Measurements from ENCODE around the gene RGS13. TPM values are rescaled to one million over a fixed set of nuclear protein-coding genes. Genes with fewer than 3 reads are reported as not detected.

Gene RGS13
- total and polyA plus RNA-seq, 5 donors = 0.14 to 0.26 (median 0.14) TPM; not detected in 2

DNA sequence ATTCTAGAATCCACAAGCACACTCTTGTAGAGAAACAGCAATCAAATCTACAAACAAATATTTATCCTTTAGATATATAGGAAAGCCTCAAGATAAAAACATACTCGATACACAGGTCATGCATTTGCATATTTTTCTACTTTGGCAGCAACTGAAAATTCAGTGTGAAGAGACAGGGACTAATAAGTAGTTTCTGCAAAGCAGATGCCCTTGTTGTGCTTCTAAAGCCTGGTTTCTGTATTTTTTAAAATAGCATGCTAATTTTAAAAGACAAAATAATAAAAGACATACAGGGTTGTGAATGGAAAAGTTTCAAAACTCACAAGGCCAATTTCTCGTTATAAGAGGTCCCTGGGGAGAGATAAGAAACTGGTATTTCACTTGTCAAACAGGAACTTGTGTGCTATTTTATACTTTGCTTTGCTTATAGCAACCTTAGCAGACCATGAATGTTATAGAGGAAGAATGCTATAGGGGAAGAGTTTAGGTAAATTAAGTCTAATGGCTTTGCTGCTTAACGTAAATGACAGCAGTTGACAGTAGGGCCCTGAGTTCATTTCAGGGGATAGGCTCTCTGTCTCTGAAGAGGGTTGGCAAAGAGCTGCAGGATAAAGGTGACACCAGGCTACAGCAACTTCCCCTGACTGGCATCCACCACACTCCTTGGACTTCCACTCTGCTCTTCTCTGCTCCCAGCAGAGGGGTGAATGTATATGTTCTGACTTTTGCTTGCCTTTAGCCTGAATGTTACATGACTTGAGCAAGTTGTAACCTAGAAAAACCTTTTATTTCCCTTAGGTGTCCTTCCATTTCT is 9.4 kb upstream of the RGS13 start:
- H3K4me3 ChIP-seq (ENCODE audit: low read length) = no peak overlapping the region
- DNase-seq (no peak), ATAC-seq (peak in 1 of 2 donors; percentile 60)
- no peaks in the 10 kb centered on the region for H3K9me3 ChIP-seq (ENCODE audit: control insufficient read depth, low read length)
- H3K27me3 ChIP-seq (ENCODE audit: control insufficient read depth, insufficient read depth) = no peaks in the 10 kb centered on the region
- 37% methylated on average over 3 of the region's 3 CpGs for whole genome bisulfite sequencing
- no peak overlapping the region for H3K27ac ChIP-seq (ENCODE audit: low read length)
- H3K4me1 ChIP-seq (ENCODE audit: control insufficient read depth, insufficient read depth, low read length) = no peaks in the 10 kb centered on the region
- intact Hi-C loops (cut with DNase I) = loop anchor here in 1 of 4 donors (5.0 kb wide), 1 partner anchor 386 kb away; no protein-coding TSS in a partner anchor

DNA sequence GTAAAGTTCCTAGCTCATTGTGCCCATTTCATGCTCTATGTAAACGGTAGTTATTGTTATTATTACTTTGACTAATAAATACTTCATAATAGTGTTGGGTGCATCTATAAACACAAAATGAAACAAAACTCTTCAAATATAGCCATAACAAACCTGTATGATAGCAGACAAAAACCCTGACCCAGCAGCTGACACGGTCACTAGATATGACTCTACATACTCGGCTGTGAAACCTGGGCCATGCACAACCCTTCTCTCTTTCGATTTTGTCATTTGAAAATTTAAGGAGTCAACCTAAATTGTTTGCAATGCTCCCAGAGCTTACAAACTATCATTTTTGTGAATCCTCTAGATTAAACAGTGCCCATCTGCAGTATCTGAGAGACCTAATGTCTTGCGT is 8.0 kb upstream of the RGS13 start:
- no peak overlapping the region for H3K4me3 ChIP-seq (ENCODE audit: low read length)
- no peaks in the 10 kb centered on the region for H3K4me1 ChIP-seq (ENCODE audit: control insufficient read depth, insufficient read depth, low read length)
- H3K27me3 ChIP-seq (ENCODE audit: control insufficient read depth, insufficient read depth) = no peaks in the 10 kb centered on the region
- H3K27ac ChIP-seq (ENCODE audit: low read length) = no peak overlapping the region
- no peaks in the 10 kb centered on the region for H3K9me3 ChIP-seq (ENCODE audit: control insufficient read depth, low read length)
- DNase-seq (no peak), ATAC-seq (no peak)
- WGBS = 77% methylated on average over 5 of the region's 5 CpGs
- intact Hi-C loops (cut with DNase I) = loop anchor here in 1 of 4 donors (5.0 kb wide), 1 partner anchor 384 kb away; no protein-coding TSS in a partner anchor

DNA sequence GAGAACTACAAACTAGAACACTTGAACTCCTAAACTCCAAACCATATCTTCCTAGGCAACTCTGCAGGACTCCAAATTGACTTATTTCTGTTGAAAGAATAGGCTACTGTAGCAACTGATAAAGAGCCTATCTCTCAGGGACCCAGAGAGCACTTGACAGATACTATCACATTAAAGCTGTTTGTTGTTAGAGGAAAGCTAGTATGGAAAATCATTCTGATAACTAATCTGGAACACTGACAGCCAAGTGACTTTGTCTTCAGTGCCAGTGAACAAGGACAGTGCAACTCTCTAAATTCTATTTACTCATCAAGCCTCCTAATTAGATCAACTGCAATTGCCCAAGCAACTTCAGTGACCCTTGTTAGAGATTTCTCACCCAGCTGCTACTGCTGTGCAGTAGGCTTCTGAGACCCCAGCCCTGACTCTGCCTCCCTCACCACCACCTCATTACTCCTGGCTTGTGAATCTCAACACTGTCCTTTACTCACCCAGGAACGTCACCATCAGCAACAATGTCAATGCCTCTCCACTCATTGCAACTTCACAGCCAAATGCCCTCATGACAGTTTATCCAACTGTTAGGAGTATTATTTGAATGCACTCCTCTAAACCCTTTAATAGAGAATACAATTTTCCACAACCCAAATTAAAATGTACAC is 7.4 kb upstream of the RGS13 start:
- Histone ChIP-seq H3K27ac (ENCODE audit: low read length) (peak overlapping the region; percentile 70), H3K9me3 (ENCODE audit: control insufficient read depth, low read length) (no peaks in the 10 kb centered on the region), H3K4me3 (ENCODE audit: low read length) (no peak overlapping the region), H3K27me3 (ENCODE audit: control insufficient read depth, insufficient read depth) (no peaks in the 10 kb centered on the region), H3K4me1 (ENCODE audit: control insufficient read depth, insufficient read depth, low read length) (no peaks in the 10 kb centered on the region)
- intact Hi-C loops (cut with DNase I) = loop anchor here in 1 of 4 donors (5.0 kb wide), 1 partner anchor 384 kb away; no protein-coding TSS in a partner anchor
- no peak for DNase-seq
- 50% methylated on average over 1 of the region's 1 CpG for WGBS
- ATAC-seq = peak; percentile 67 to 71

DNA sequence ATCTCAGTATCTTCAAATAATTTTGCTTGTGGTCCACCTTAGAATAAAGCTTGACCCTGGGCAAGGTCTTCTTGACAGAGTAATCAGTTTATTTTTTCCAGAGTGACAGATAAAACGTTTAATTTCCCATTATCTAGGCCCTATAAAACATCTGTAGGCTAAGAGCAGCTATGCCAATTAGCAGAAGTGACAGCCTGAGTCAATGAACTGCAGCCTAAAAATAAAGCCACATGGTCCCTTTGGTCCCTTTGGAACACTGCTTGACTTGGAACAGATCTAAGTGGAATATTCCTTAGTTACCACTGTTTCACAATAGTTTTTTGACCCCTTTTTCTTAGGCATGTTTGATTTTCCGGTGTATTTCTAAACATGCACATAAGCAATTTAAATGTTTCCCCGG is 6.3 kb upstream of the RGS13 start:
- intact Hi-C loops (cut with DNase I) = loop anchor here in 2 of 4 donors (5.0 to 10.0 kb wide), 2 partner anchors 165 to 383 kb away; no protein-coding TSS in a partner anchor
- ATAC-seq = peak; percentile 55 to 67
- H3K4me1 ChIP-seq (ENCODE audit: control insufficient read depth, insufficient read depth, low read length) = no peaks in the 10 kb centered on the region
- peak overlapping the region; percentile 39 for H3K27ac ChIP-seq (ENCODE audit: low read length)
- WGBS = 63% methylated on average over 3 of the region's 3 CpGs
- H3K27me3 ChIP-seq (ENCODE audit: control insufficient read depth, insufficient read depth) = no peaks in the 10 kb centered on the region
- H3K4me3 ChIP-seq (ENCODE audit: low read length) = no peak overlapping the region
- no peak for DNase-seq
- H3K9me3 ChIP-seq (ENCODE audit: control insufficient read depth, low read length) = no peaks in the 10 kb centered on the region

DNA sequence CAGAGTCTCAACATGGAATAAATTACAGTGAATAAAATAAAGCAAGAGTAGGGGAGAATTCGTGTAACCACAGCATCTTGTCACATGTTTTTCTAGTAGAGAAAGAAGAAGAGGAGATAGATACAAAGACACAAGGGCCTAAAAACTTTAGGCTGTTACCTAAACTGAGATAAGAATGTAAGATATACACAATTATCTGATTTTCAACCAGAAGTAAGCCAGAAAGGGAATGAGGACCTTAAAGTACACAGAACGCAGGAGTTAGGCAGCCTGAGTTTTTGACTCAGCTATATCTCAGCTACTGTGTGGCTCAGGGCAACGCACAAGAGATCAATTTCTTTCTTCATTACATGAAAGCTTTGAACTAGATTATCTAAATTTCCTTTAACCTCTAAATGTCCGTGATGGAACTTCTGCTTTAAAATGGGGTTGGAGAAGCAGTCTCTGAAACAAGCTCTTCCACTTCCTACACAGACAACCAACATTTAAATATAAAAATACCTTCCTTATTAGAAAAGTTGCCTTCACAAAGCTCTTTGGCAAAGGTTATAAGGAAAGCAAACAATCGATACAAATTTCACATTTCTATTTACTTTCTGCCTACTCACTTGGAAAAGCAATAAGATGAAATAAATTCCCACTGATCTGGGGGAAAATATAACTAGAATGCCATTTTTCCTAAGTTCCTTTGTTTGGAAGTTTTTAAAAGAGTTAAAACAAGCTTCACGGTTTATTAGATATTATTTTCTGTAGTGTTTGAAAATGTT is 5.2 kb upstream of the RGS13 start:
- 74% methylated on average over 6 of the region's 6 CpGs for WGBS
- intact Hi-C loops (cut with DNase I) = loop anchor here in 1 of 4 donors (10.0 kb wide), 1 partner anchor 164 kb away; no protein-coding TSS in a partner anchor
- no peaks in the 10 kb centered on the region for H3K9me3 ChIP-seq (ENCODE audit: control insufficient read depth, low read length)
- no peaks in the 10 kb centered on the region for H3K4me1 ChIP-seq (ENCODE audit: control insufficient read depth, insufficient read depth, low read length)
- DNase-seq (no peak), ATAC-seq (no peak)
- H3K4me3 ChIP-seq (ENCODE audit: low read length) = no peak overlapping the region
- H3K27ac ChIP-seq (ENCODE audit: low read length) = no peak overlapping the region
- no peaks in the 10 kb centered on the region for H3K27me3 ChIP-seq (ENCODE audit: control insufficient read depth, insufficient read depth)

DNA sequence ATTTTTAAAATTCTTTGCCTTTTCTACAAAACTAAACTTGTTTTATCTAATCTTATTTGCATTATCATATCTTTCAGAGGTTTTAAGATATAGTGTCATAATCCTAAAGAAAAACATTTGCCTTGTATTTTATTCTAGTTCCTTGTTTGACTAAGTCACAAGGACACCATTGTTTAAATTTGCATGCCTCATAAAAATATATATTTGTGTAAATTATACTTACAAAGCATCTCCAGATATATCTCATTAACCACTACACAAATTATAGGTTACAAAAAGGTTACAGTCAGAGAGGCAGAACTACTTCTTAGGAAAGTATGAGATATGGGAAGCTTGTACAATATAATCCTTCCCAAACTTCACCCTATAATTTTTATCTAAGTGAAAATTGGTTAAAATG is 4.2 kb upstream of the RGS13 start:
- intact Hi-C loops (cut with DNase I) = loop anchor here in 1 of 4 donors (10.0 kb wide), 1 partner anchor 163 kb away; no protein-coding TSS in a partner anchor

DNA sequence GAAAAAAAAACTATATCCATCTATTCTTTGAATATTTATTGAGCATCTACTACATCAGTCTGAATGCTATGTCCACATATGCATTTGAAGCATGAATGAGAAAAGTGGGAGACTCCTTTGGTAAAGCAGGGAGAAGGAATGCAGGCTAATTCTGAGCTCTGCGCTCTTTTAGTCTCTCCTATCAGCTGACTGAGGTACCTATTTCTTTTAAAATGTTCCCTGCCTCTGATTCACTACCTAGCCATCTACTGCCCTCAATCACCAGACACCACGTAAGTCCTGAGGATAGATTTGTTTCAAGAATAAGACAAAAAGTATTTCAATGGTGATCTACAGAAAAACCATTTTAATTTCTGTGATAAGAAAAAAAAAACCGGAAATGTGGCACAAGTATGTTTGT is 3.8 kb upstream of the RGS13 start:
- H3K4me1 ChIP-seq (ENCODE audit: control insufficient read depth, insufficient read depth, low read length) = no peaks in the 10 kb centered on the region
- DNase-seq = no peak
- no peaks in the 10 kb centered on the region for H3K9me3 ChIP-seq (ENCODE audit: control insufficient read depth, low read length)
- 61% methylated on average over 3 of the region's 3 CpGs for WGBS
- no peaks in the 10 kb centered on the region for H3K27me3 ChIP-seq (ENCODE audit: control insufficient read depth, insufficient read depth)
- H3K4me3 ChIP-seq (ENCODE audit: low read length) = no peak overlapping the region
- no peak for ATAC-seq
- intact Hi-C loops (cut with DNase I) = loop anchor here in 1 of 4 donors (10.0 kb wide), 1 partner anchor 163 kb away; no protein-coding TSS in a partner anchor
- no peak overlapping the region for H3K27ac ChIP-seq (ENCODE audit: low read length)

More for the DNA sequence above, 4.2 kb upstream of the RGS13 start:
- DNase-seq (no peak), ATAC-seq (no peak)
- Histone ChIP-seq H3K4me1 (ENCODE audit: control insufficient read depth, insufficient read depth, low read length) (no peaks in the 10 kb centered on the region), H3K27ac (ENCODE audit: low read length) (no peak overlapping the region), H3K9me3 (ENCODE audit: control insufficient read depth, low read length) (no peaks in the 10 kb centered on the region), H3K4me3 (ENCODE audit: low read length) (no peak overlapping the region), H3K27me3 (ENCODE audit: control insufficient read depth, insufficient read depth) (no peaks in the 10 kb centered on the region)

DNA sequence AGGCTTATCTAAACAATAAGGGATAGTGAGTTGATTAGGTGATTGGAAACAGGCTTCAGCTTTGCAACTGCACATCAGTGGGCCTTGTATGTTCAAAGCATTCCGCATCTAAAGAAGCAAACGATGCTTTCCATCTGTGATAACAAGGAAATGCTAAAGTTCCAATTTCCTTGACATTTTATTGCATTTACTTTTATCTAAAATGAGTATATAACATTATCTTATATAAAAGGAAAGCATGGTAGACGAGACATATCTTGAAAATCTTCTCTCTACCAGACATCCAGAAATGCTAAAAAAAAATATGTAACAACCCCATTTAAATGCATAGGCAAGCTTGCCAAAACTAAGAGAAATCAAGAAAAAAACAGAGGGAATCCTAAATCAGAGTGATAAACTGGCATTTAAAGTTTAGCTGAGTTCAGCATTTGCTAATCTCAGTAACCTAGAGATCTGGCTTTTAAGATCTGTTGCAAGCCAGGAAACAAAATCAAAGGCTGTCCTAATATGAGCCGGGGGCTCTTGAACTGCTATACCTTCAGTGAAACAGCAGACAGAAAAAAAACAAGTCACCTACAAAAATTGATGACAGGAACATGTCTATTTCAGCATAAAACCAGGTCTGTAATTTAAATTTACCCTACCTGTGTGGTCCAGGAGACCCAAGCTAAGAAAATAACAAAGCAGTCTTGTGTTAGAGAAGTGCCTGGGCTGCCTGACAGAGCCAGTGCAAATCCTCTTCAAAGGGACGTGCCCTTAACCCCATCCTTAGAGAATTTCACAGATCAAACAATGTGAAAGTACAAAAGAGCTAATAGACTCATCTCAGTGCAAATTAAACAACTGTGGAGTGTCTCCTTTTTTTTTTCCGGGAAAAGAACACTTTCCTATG is 3.1 kb upstream of the RGS13 start:
- intact Hi-C loops (cut with DNase I) = loop anchor here in 1 of 4 donors (10.0 kb wide), 1 partner anchor 162 kb away; no protein-coding TSS in a partner anchor
- Histone ChIP-seq H3K27ac (ENCODE audit: low read length) (no peak overlapping the region), H3K4me1 (ENCODE audit: control insufficient read depth, insufficient read depth, low read length) (no peaks in the 10 kb centered on the region), H3K9me3 (ENCODE audit: control insufficient read depth, low read length) (no peaks in the 10 kb centered on the region), H3K27me3 (ENCODE audit: control insufficient read depth, insufficient read depth) (no peaks in the 10 kb centered on the region), H3K4me3 (ENCODE audit: low read length) (no peak overlapping the region)
- ATAC-seq = no peak
- DNase-seq = no peak
- WGBS = 65% methylated on average over 6 of the region's 6 CpGs

DNA sequence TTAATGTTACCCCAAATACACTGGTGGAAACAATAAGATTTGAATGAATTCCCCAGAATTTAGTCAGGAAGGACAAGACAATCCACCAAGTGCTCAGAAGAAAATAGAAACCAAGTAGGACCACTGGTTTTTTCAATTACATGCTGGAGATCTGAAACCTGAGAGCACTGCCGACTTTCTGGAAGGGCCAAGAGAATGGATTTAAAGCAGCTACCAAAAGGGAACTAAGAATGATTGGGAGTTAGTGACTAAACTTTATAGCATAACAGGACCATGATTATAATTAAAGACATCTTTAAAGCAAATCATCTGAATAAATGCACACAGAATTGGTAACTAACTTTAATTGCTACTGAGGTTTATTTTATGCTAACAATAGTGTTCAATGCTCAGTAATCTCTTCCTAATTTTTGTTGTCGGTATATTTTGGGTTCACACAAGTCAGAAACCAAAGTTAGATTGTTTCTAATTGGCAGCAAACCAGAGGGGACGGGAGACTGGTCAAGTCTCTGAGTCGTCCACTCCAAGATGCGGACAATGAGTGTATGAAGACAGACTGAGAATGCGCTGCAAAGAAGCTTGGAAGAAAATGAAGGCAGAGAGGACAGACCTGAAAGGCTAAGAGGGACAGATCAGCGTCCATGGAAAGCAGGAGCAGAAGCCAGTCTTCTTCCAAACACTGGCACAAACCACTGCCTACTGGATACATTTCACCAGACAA is 2.3 kb upstream of the RGS13 start:
- no peaks in the 10 kb centered on the region for H3K9me3 ChIP-seq (ENCODE audit: control insufficient read depth, low read length)
- 61% methylated on average over 7 of the region's 7 CpGs for WGBS
- no peak for DNase-seq
- no peak overlapping the region for H3K4me3 ChIP-seq (ENCODE audit: low read length)
- ATAC-seq = no peak
- no peaks in the 10 kb centered on the region for H3K27me3 ChIP-seq (ENCODE audit: control insufficient read depth, insufficient read depth)
- intact Hi-C loops (cut with DNase I) = loop anchor here in 1 of 4 donors (10.0 kb wide), 1 partner anchor 161 kb away; no protein-coding TSS in a partner anchor
- no peaks in the 10 kb centered on the region for H3K4me1 ChIP-seq (ENCODE audit: control insufficient read depth, insufficient read depth, low read length)
- no peak overlapping the region for H3K27ac ChIP-seq (ENCODE audit: low read length)

Measured in right cardiac atrium (tissue), 5 donors.